Measurements from ENCODE around the gene INPP5A.

DNA sequence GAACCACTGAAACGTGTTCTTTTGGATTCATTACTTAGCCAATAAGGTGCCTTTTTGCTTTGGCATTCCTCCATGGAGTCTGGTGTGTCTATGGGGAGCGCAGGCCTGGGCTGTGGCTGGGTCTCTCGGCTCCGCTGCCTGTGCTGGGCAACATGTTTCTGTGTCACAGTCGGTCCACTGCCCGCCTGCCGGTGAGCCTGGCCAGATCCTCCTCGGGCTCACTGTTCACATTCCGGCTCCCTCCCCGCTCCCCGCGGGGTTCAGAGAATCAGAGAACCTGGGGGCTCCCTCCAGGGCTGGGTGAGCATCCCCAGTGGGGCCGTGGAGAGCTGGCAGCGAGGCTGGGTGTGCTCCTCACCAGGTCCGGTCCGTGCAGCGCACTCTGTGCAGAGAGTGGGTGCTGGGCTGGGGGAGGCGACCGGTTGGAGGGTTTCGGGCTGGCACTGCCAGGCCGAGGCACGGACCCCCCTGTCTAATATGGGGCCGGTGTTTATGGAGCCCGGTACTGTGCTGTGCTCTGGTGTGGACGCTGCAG, 70.4 kb downstream of the INPP5A start:
- TF ChIP-seq, protein P1, sequence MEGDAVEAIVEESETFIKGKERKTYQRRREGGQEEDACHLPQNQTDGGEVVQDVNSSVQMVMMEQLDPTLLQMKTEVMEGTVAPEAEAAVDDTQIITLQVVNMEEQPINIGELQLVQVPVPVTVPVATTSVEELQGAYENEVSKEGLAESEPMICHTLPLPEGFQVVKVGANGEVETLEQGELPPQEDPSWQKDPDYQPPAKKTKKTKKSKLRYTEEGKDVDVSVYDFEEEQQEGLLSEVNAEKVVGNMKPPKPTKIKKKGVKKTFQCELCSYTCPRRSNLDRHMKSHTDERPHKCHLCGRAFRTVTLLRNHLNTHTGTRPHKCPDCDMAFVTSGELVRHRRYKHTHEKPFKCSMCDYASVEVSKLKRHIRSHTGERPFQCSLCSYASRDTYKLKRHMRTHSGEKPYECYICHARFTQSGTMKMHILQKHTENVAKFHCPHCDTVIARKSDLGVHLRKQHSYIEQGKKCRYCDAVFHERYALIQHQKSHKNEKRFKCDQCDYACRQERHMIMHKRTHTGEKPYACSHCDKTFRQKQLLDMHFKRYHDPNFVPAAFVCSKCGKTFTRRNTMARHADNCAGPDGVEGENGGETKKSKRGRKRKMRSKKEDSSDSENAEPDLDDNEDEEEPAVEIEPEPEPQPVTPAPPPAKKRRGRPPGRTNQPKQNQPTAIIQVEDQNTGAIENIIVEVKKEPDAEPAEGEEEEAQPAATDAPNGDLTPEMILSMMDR (IDR thresholded peaks at IDR 0.05; ENCODE audit: low read depth, low read length, poor library complexity, severe bottlenecking), result no peak
- TF ChIP-seq EZH2phosphoT487 (IDR thresholded peaks at IDR 0.05; ENCODE audit: borderline replicate concordance, low read length), result no peak

Measured in DOHH2 (cell line).